HepG2 (cell line): ENCODE results near the gene ZBTB22. TPM values are rescaled to one million over a fixed set of nuclear protein-coding genes. Genes with fewer than 3 reads are reported as not detected.

Experiments
- ATF1 ChIP-seq: IDR thresholded peaks from 2 replicates; pipeline ENCODE4 v1.6.1; 2016; ENCODE audit warnings: mild to moderate bottlenecking, control low read depth
- CHD4 ChIP-seq: fragments of 200-600 bp; sonication (generic); IDR thresholded peaks from 2 replicates; pipeline ENCODE4 v1.7.0; 2017; ENCODE audit warnings: mild to moderate bottlenecking, low read length, borderline replicate concordance
- KIAA2018 ChIP-seq: sonication (generic); formaldehyde crosslinking; IDR thresholded peaks from 2 replicates; pipeline ENCODE4 v1.5.0; 2020; ENCODE audit warnings: mild to moderate bottlenecking, missing genetic modification reagents, borderline replicate concordance
- MAFK ChIP-seq, 2 experiments: IDR thresholded peaks in 1 of 2; conservative IDR thresholded peaks in 1 of 2; 2 replicates each; pipeline ENCODE4 v1.6.1; 2011; ENCODE audit warnings: improper control_type of control experiment in 2 of 2, low read length in 2 of 2
- MIER2 ChIP-seq: IDR thresholded peaks from 2 replicates; pipeline ENCODE4 v1.6.1; 2016; ENCODE audit warnings: missing biosample characterization, missing genetic modification reagents
- MTERF4 ChIP-seq: sonication (generic); formaldehyde crosslinking; IDR thresholded peaks from 2 replicates; pipeline ENCODE4 v1.8.0; 2023; ENCODE audit warnings: mild to moderate bottlenecking, missing genetic modification reagents
- SIN3A ChIP-seq: IDR thresholded peaks from 2 replicates; pipeline ENCODE4 v1.6.1; 2011; ENCODE audit warnings: low read depth, mild to moderate bottlenecking, control low read depth, low read length, borderline replicate concordance
- SMAD3 ChIP-seq: sonication (generic); formaldehyde crosslinking; IDR thresholded peaks from 2 replicates; pipeline ENCODE4 v1.4.0; 2020; ENCODE audit warnings: missing genetic modification reagents
- TFE3 ChIP-seq: IDR thresholded peaks from 2 replicates; pipeline ENCODE4 v1.6.1; 2016
- ZFP36L1 ChIP-seq: sonication (generic); formaldehyde crosslinking; IDR thresholded peaks from 2 replicates; pipeline ENCODE4 v1.8.0; 2022; ENCODE audit warnings: mild to moderate bottlenecking, missing genetic modification reagents, moderate library complexity
- ZNF326 ChIP-seq: sonication (generic); formaldehyde crosslinking; IDR thresholded peaks from 2 replicates; pipeline ENCODE4 v1.4.0; 2020; ENCODE audit warnings: missing genetic modification reagents, borderline replicate concordance
- ZNF329 ChIP-seq: sonication (generic); formaldehyde crosslinking; IDR thresholded peaks from 2 replicates; pipeline ENCODE4 v1.9.0; 2021; ENCODE audit warnings: low read depth, mild to moderate bottlenecking, missing genetic modification reagents
- ZNF44 ChIP-seq: sonication (generic); formaldehyde crosslinking; IDR thresholded peaks from 2 replicates; pipeline ENCODE4 v1.5.1; 2020; ENCODE audit warnings: mild to moderate bottlenecking, missing genetic modification reagents
- ZNF576 ChIP-seq: sonication (generic); formaldehyde crosslinking; IDR thresholded peaks from 2 replicates; pipeline ENCODE4 v1.4.0; 2020; ENCODE audit warnings: mild to moderate bottlenecking, missing genetic modification reagents
- ZNF766 ChIP-seq: sonication (generic); formaldehyde crosslinking; IDR thresholded peaks from 2 replicates; pipeline ENCODE4 v1.5.0; 2020; ENCODE audit warnings: missing genetic modification reagents, borderline replicate concordance
- polyA plus RNA-seq, 8 experiments: library from polyadenylated mRNA; depleted of rRNA in 3 of 8; stranded (reverse) in 7 of 8; unstranded in 1 of 8; fragments of >200 nt; fragmentation: Illumina TruSeq in 4 of 8; extraction: Trizol in 4 of 8; gene quantifications; 2 replicates each; pipeline versions ENCODE4 v1.2.1 to v1.2.3, GENCODE V29; 2011 to 2016; ENCODE audit warnings: low read depth in 4 of 8, missing spikeins in 1 of 8, mixed read lengths in 1 of 8; ENCODE audit not compliant: insufficient read depth in 1 of 8
- total RNA-seq, 5 experiments: library from RNA; depleted of rRNA; stranded (reverse); fragments of >200 nt; fragmentation: Illumina TruSeq; extraction: Trizol; gene quantifications; 2 replicates each; pipeline ENCODE4 v1.2.3, GENCODE V29; 2016; ENCODE audit warnings: low read depth in 1 of 5

The ZBTB22 gene
- total and polyA plus RNA-seq, 2 of the 13 experiments (the other 11 are each of a cell fraction or from before 2014, with no cell fraction given): 8.0 to 10.6 TPM

GRCh38 chr6:33271468-33272274 lies 45.9 kb downstream of the ZBTB22 start, which contains the start of the genes RPS18 and VPS52 (continued):
- peak; percentile 32 for TF ChIP-seq TFE3
- no peak for TF ChIP-seq KIAA2018 (CRISPR knock-in tag)
- TF ChIP-seq SMAD3: peak; percentile 97
- peak; percentile 77; the same call in 1 of the 2 replicates for TF ChIP-seq ZNF766 (CRISPR knock-in tag)
- peak; percentile 88 for TF ChIP-seq ZFP36L1 (CRISPR knock-in tag)
- peak; percentile 87 for TF ChIP-seq ATF1 (CRISPR knock-in tag)
- no peak; the same call in 1 of the 2 replicates for TF ChIP-seq ZNF329
- no peak; a peak in 1 of 4 replicates for TF ChIP-seq MAFK (conservative IDR thresholded peaks at IDR 0.05 in 1 of 2, IDR thresholded peaks at IDR 0.05 in 1 of 2; ENCODE audit: low read length in 2 of 2)
- TF ChIP-seq ZNF44: peak; percentile 92; the same call in 1 of the 2 replicates
- 0 out of 2 replicates have a peak, but pooled peaks have one; percentile 9 for TF ChIP-seq ZNF576 (CRISPR knock-in tag)
- no peak for TF ChIP-seq CHD4
- TF ChIP-seq SIN3A: peak; percentile 95; the same call in 1 of the 2 replicates
- peak; percentile 88 for TF ChIP-seq MTERF4 (CRISPR knock-in tag)
- peak; percentile 78; the same call in 1 of the 2 replicates for TF ChIP-seq MIER2
- no peak for TF ChIP-seq ZNF326 (CRISPR knock-in tag)
